ENCODE measurements around the gene TNFRSF9. TPM values are rescaled to one million over a fixed set of nuclear protein-coding genes. Genes with fewer than 3 reads are reported as not detected.

The TNFRSF9 gene
- total RNA-seq, 5 donors from 2014 or later (not counting 1 experiment from before 2014, with no cell fraction given): 0.59 to 4.3 (median 0.88) TPM

DNA sequence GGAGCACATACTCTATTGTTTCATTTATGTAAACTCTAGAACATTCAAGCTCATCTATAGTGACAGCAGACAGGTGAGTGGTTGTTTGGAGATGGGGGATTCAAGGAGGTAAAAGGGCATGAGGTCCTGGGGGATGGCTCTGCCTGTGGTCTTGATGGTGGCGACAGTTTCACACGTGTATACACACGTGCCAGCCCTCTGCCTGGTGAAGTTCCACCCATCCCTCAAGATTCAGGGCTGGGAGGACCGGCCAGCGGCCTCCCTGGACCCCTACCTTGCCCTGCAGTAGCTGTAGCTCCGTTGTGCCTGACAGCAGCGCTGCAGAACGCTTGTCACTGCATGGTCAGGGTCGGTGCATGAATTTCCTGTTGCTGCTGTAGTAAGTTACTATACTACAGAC lies 48.8 kb downstream of the TNFRSF9 start:
- Mint-ChIP-seq H3K4me3 (no peak overlapping the region), H3K27me3 (peaks cover 2 to 21% of the 10 kb centered on the region in 2 donors), H3K27ac (no peak overlapping the region), H3K4me1 (peaks cover 0 to 14% (median 0%) of the 10 kb centered on the region in 3 donors), H3K9me3 (no peaks in the 10 kb centered on the region), H3K36me3 (peaks cover 10% of the 10 kb centered on the region)
- H3K9me3 ChIP-seq: no peaks in the 10 kb centered on the region
- H3K27ac ChIP-seq (ENCODE audit: low read length): no peak overlapping the region
- peaks cover 0 to 24% of the 10 kb centered on the region in 2 experiments for H3K27me3 ChIP-seq (replicated peaks in 1 of 2; ENCODE audit: control insufficient read depth in 2 of 2, extremely low read depth in 1 of 2, insufficient read depth in 2 of 2, low read length in 1 of 2)
- 56% methylated on average over 5 of the region's 9 CpGs for WGBS (ENCODE audit: insufficient coverage)
- ChIA-PET CTCF (no interaction called here), POLR2A (no interaction called here)
- no peaks in the 10 kb centered on the region for H3K36me3 ChIP-seq (ENCODE audit: control insufficient read depth in 2 of 2, extremely low read depth in 1 of 2, insufficient read depth in 1 of 2, low read length in 1 of 2)
- no peak overlapping the region for H3K4me3 ChIP-seq (ENCODE audit: control insufficient read depth in 1 of 2, extremely low read depth in 1 of 2, low read length in 1 of 2)
- H3K4me1 ChIP-seq (ENCODE audit: control insufficient read depth in 1 of 2, extremely low read depth in 1 of 2, insufficient read depth in 2 of 2, low read length in 2 of 2): peaks cover 0 to 5% of the 10 kb centered on the region in 2 experiments
- ATAC-seq (replicated peaks in 1 of 4): no peak
- DNase-seq: no peak

DNA sequence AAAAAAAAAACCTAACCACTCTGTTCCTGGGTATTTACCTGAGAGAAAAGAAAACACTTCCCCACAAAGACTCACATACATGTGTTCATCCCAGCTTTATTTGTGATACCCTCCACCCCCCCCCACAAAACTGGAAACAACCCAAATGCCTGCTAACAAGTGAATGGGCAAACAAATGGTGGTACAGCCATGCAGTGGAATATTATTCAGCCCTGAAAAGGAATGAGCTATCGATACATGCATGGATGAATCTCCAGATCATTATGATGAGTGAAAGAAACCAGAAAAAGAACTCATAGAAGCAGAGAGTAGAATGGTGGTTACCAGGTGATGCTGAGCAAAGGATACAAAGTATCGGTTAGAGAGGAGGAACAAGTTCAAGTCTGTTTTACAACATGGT lies 49.8 kb downstream of the TNFRSF9 start:
- no peaks in the 10 kb centered on the region for H3K9me3 Mint-ChIP-seq

DNA sequence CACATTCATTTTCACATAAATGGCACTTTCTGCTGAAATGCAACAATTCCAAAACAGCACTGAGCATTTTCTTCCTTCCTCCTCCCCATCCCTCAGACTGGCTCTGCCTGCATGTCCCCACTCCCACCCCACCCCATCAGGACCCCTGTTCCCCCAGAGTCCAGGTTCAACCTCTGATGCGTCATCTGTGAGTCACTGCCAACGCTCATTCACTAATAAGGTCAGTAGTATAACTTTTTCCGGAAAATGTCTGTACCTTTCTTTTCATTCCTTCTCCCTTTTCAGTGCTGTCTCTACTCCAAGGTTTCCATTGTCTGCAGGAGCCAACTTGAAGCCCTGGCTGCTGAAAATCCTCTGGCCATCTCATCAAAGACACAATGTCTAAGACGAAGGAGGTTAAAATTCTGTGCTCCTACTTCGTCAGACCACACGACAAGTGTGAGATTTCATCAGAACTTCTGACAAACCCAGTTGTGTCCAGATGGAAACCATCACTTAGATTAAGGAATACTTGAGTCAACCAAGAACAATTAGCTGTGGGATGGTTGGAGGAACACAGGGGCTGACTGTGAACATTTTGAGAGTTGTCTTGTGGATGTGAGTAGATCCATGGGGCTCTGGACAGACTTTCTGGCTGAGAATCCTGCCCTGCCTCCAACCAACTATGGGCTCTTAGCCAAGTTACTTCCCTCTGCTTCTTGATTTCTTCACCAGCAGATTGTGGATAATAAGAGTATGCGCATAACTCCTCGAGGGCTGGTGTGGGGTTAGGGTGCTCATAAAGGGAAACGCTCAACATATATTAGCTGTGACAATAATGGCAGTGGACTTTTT lies 52.2 kb downstream of the TNFRSF9 start:
- Histone ChIP-seq H3K9me3 (no peaks in the 10 kb centered on the region), H3K4me1 (ENCODE audit: control insufficient read depth in 1 of 2, extremely low read depth in 1 of 2, insufficient read depth in 2 of 2, low read length in 2 of 2) (peaks cover 0 to 8% of the 10 kb centered on the region in 2 experiments), H3K27ac (ENCODE audit: low read length) (no peak overlapping the region), H3K27me3 (replicated peaks in 1 of 2; ENCODE audit: control insufficient read depth in 2 of 2, extremely low read depth in 1 of 2, insufficient read depth in 2 of 2, low read length in 1 of 2) (peaks cover 0 to 36% of the 10 kb centered on the region in 2 experiments), H3K36me3 (ENCODE audit: control insufficient read depth in 2 of 2, extremely low read depth in 1 of 2, insufficient read depth in 1 of 2, low read length in 1 of 2) (no peaks in the 10 kb centered on the region), H3K4me3 (ENCODE audit: control insufficient read depth in 1 of 2, extremely low read depth in 1 of 2, low read length in 1 of 2) (no peak overlapping the region)
- ATAC-seq (replicated peaks in 1 of 4) (no peak), DNase-seq (no peak)
- H3K4me1 Mint-ChIP-seq: peaks cover 0 to 14% (median 0%) of the 10 kb centered on the region in 3 donors
- ChIA-PET CTCF (no interaction called here), POLR2A (no interaction called here)
- H3K36me3 Mint-ChIP-seq: peaks cover 10% of the 10 kb centered on the region
- no peak overlapping the region for H3K27ac Mint-ChIP-seq
- H3K27me3 Mint-ChIP-seq: peaks cover 4 to 32% of the 10 kb centered on the region in 2 donors
- H3K4me3 Mint-ChIP-seq: no peak overlapping the region
- H3K9me3 Mint-ChIP-seq: no peaks in the 10 kb centered on the region
- 92% methylated on average over 7 of the region's 9 CpGs for WGBS (ENCODE audit: insufficient coverage)

More for the DNA sequence above, 49.8 kb downstream of the TNFRSF9 start:
- H3K27me3 Mint-ChIP-seq: peaks cover 2 to 27% of the 10 kb centered on the region in 2 donors
- WGBS (ENCODE audit: insufficient coverage): 87% methylated on average over 2 of the region's 2 CpGs
- peaks cover 10% of the 10 kb centered on the region for H3K36me3 Mint-ChIP-seq
- H3K4me1 Mint-ChIP-seq: peaks cover 0 to 14% (median 0%) of the 10 kb centered on the region in 3 donors
- no peak for DNase-seq
- Histone ChIP-seq H3K9me3 (no peaks in the 10 kb centered on the region), H3K27ac (ENCODE audit: low read length) (no peak overlapping the region), H3K36me3 (ENCODE audit: control insufficient read depth in 2 of 2, extremely low read depth in 1 of 2, insufficient read depth in 1 of 2, low read length in 1 of 2) (no peaks in the 10 kb centered on the region), H3K4me1 (ENCODE audit: control insufficient read depth in 1 of 2, extremely low read depth in 1 of 2, insufficient read depth in 2 of 2, low read length in 2 of 2) (peaks cover 0 to 7% of the 10 kb centered on the region in 2 experiments), H3K4me3 (ENCODE audit: control insufficient read depth in 1 of 2, extremely low read depth in 1 of 2, low read length in 1 of 2) (no peak overlapping the region), H3K27me3 (replicated peaks in 1 of 2; ENCODE audit: control insufficient read depth in 2 of 2, extremely low read depth in 1 of 2, insufficient read depth in 2 of 2, low read length in 1 of 2) (peaks cover 0 to 31% of the 10 kb centered on the region in 2 experiments)
- ChIA-PET CTCF (interaction anchor here (0.6 to 0.7 kb wide), 2 partner anchors 12 to 66 kb away, joined by 3 to 5 read pairs; no protein-coding TSS in a partner anchor), POLR2A (no interaction called here)
- no peak overlapping the region for H3K27ac Mint-ChIP-seq
- no peak overlapping the region for H3K4me3 Mint-ChIP-seq
- ATAC-seq (replicated peaks in 1 of 4): no peak

DNA sequence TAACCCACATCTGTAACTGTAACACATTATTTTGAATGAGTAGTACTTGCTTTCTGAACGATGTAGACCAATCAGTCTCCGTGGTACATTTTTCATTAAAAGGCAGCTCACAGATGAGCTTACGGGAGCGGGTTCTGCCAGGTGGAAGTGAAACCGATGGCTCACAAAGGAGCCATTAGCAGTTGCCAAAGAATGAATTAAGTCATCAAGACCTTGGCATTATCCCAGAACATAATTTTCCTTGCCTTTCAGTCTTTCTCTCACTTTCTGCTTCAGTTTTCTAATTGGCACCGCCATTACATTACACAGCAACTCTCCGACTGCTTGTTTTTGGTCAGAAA lies 54.3 kb downstream of the TNFRSF9 start:
- POLR2A ChIA-PET: no interaction called here
- H3K9me3 Mint-ChIP-seq: no peaks in the 10 kb centered on the region
- Histone ChIP-seq H3K27me3 (replicated peaks in 1 of 2; ENCODE audit: control insufficient read depth in 2 of 2, extremely low read depth in 1 of 2, insufficient read depth in 2 of 2, low read length in 1 of 2) (peaks cover 0 to 34% of the 10 kb centered on the region in 2 experiments), H3K9me3 (no peaks in the 10 kb centered on the region), H3K36me3 (ENCODE audit: control insufficient read depth in 2 of 2, extremely low read depth in 1 of 2, insufficient read depth in 1 of 2, low read length in 1 of 2) (no peaks in the 10 kb centered on the region), H3K27ac (ENCODE audit: low read length) (no peak overlapping the region), H3K4me1 (ENCODE audit: control insufficient read depth in 1 of 2, extremely low read depth in 1 of 2, insufficient read depth in 2 of 2, low read length in 2 of 2) (peaks cover 0 to 3% of the 10 kb centered on the region in 2 experiments), H3K4me3 (ENCODE audit: control insufficient read depth in 1 of 2, extremely low read depth in 1 of 2, low read length in 1 of 2) (no peak overlapping the region)
- no peak overlapping the region for H3K4me3 Mint-ChIP-seq
- ATAC-seq (replicated peaks in 1 of 4) (no peak), DNase-seq (no peak)
- H3K27me3 Mint-ChIP-seq: peaks cover 4 to 32% of the 10 kb centered on the region in 2 donors
- no peak overlapping the region for H3K27ac Mint-ChIP-seq
- peaks cover 10% of the 10 kb centered on the region for H3K36me3 Mint-ChIP-seq
- WGBS (ENCODE audit: insufficient coverage): 100% methylated on average over 1 of the region's 7 CpGs
- H3K4me1 Mint-ChIP-seq: peaks cover 0 to 3% (median 0%) of the 10 kb centered on the region in 3 donors
- CTCF ChIA-PET: no interaction called here

DNA sequence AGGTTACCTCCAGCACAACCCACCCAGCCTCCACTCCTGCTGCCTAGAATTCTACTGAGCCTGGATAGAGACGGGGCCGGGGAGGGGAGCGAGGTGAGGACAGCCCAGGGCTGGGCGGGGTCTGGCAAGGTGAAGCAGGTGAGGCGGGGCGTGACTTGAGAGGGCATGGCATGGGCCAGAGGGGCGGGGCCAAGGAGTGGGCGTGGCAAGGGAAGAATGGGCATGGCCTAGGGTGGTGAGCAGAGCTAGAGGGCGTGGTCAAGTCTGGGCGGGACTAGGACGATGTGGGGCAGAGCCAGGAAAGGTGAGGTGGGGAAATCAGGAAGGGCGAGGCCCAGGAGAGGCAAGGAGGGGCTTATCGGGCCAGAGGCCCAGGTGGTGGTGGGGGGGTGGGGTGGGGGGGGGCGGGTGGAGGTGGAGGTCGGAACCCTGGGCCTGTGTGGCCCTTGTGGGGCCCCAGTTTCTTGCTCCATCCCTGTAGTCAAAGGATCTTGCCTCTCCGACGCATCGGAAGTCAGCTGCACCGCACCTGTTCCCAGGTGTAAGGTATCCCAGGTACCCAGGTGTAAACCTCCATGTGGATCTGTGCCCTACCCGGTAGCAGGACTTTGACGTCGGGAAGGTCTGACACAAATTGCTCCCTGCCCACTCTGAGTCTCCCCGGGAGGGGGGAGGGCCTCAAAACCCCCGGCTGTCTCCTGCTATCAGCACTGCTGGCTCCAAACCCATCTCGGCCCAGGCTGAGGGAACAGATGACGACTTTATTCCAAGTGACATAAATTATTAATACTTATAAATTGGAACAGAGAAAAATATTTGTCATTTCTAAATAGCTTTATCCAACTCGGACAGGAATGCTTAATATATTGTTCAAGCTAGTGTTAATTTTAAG lies 54.9 kb downstream of the TNFRSF9 start:
- ChIA-PET POLR2A (no interaction called here), CTCF (no interaction called here)
- peaks cover 0 to 34% of the 10 kb centered on the region in 2 experiments for H3K27me3 ChIP-seq (replicated peaks in 1 of 2; ENCODE audit: control insufficient read depth in 2 of 2, extremely low read depth in 1 of 2, insufficient read depth in 2 of 2, low read length in 1 of 2)
- H3K4me3 ChIP-seq (ENCODE audit: control insufficient read depth in 1 of 2, extremely low read depth in 1 of 2, low read length in 1 of 2): no peak overlapping the region
- Mint-ChIP-seq H3K4me3 (no peak overlapping the region), H3K4me1 (peaks cover 0 to 3% (median 0%) of the 10 kb centered on the region in 3 donors), H3K9me3 (no peaks in the 10 kb centered on the region), H3K27me3 (peaks cover 4 to 29% of the 10 kb centered on the region in 2 donors), H3K27ac (no peak overlapping the region), H3K36me3 (peaks cover 6% of the 10 kb centered on the region)
- ATAC-seq (replicated peaks in 1 of 4) (peak in 1 of 4 experiments; percentile 19), DNase-seq (peak in 9 of 35 experiments; percentile 3 to 25 (median 8))
- WGBS (ENCODE audit: insufficient coverage): 47% methylated on average over 17 of the region's 27 CpGs
- no peaks in the 10 kb centered on the region for H3K9me3 ChIP-seq
- peaks cover 0 to 3% of the 10 kb centered on the region in 2 experiments for H3K4me1 ChIP-seq (ENCODE audit: control insufficient read depth in 1 of 2, extremely low read depth in 1 of 2, insufficient read depth in 2 of 2, low read length in 2 of 2)
- no peak overlapping the region for H3K27ac ChIP-seq (ENCODE audit: low read length)
- no peaks in the 10 kb centered on the region for H3K36me3 ChIP-seq (ENCODE audit: control insufficient read depth in 2 of 2, extremely low read depth in 1 of 2, insufficient read depth in 1 of 2, low read length in 1 of 2)

DNA sequence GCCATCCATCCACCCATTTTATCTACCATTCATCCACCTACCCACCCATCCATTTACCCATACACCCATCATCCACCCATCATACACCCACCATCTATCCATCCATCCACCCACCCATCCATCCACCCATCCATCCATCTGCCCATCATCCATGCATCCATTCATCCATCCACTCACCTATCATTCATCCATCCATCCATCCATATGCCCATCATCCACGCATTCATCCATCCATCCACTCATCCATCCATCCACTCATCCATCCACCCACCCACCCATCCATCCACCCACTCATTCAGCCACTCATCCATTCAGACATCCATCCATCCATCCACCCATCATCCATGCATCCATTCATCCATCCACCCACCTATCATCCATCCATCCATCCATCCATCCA lies 55.9 kb downstream of the TNFRSF9 start:
- no peak for DNase-seq
- no peaks in the 10 kb centered on the region for H3K9me3 ChIP-seq
- H3K27ac Mint-ChIP-seq: no peak overlapping the region
- no peaks in the 10 kb centered on the region for H3K9me3 Mint-ChIP-seq
- peaks cover 0 to 3% (median 0%) of the 10 kb centered on the region in 3 donors for H3K4me1 Mint-ChIP-seq
- H3K36me3 Mint-ChIP-seq: peaks cover 2% of the 10 kb centered on the region
- H3K27me3 Mint-ChIP-seq: peaks cover 4 to 24% of the 10 kb centered on the region in 2 donors
- no peaks in the 10 kb centered on the region for H3K36me3 ChIP-seq (ENCODE audit: control insufficient read depth in 2 of 2, extremely low read depth in 1 of 2, insufficient read depth in 1 of 2, low read length in 1 of 2)
- WGBS (ENCODE audit: insufficient coverage): 100% methylated on average over 1 of the region's 1 CpG
- ATAC-seq (replicated peaks in 1 of 4): no peak
- H3K27ac ChIP-seq (ENCODE audit: low read length): no peak overlapping the region
- peaks cover 0 to 34% of the 10 kb centered on the region in 2 experiments for H3K27me3 ChIP-seq (replicated peaks in 1 of 2; ENCODE audit: control insufficient read depth in 2 of 2, extremely low read depth in 1 of 2, insufficient read depth in 2 of 2, low read length in 1 of 2)
- no peak overlapping the region for H3K4me3 ChIP-seq (ENCODE audit: control insufficient read depth in 1 of 2, extremely low read depth in 1 of 2, low read length in 1 of 2)
- peaks cover 0 to 3% of the 10 kb centered on the region in 2 experiments for H3K4me1 ChIP-seq (ENCODE audit: control insufficient read depth in 1 of 2, extremely low read depth in 1 of 2, insufficient read depth in 2 of 2, low read length in 2 of 2)
- ChIA-PET CTCF (no interaction called here), POLR2A (no interaction called here)
- H3K4me3 Mint-ChIP-seq: no peak overlapping the region

All from T-cell (primary cell).